ENCODE results near the gene LINGO3.

GRCh38 chr19:2268480-2268830 lies 39.5 kb downstream of the LINGO3 start:
- no peak for TF ChIP-seq CTCF (conservative IDR thresholded peaks at IDR 0.05)
- no peak for TF ChIP-seq ZFX (IDR thresholded peaks at IDR 0.05)

Data from C4-2B (cell line).